Left lung (tissue), 10 donors: ENCODE results near the gene SCRG1. TPM values are rescaled to one million over a fixed set of nuclear protein-coding genes. Genes with fewer than 3 reads are reported as not detected.

ENCODE experiments used
- ATAC-seq: fragments of 200-7000 bp; cut with Tn5 transposase; one replicate; pipeline ENCODE4 v1.9.1; 2020; ENCODE audit warnings: moderate library complexity
- DNase-seq, 4 donors: peaks; one replicate each; pipeline ENCODE4 v3.0.0-alpha.2; 2013 to 2020
- H3K27ac ChIP-seq, 2 donors: fragments of 200-600 bp; sonication (generic) in 1 of 2; one replicate each; pipeline versions ENCODE4 v1.5.0 to v1.8.0; 2020 to 2021
- H3K27me3 ChIP-seq, 2 donors: fragments of 200-600 bp; sonication (generic) in 1 of 2; one replicate each; pipeline versions ENCODE4 v1.5.0 to v1.8.0; 2020 to 2021
- H3K36me3 ChIP-seq, 2 donors: fragments of 200-600 bp; sonication (generic) in 1 of 2; one replicate each; pipeline versions ENCODE4 v1.5.0 to v1.8.0; 2020 to 2021
- H3K4me1 ChIP-seq, 2 donors: fragments of 200-600 bp; one replicate each; pipeline ENCODE4 v1.8.0; 2021
- H3K4me3 ChIP-seq, 2 donors: fragments of 200-600 bp; sonication (generic) in 1 of 2; one replicate each; pipeline versions ENCODE4 v1.5.0 to v1.8.0; 2020 to 2021; ENCODE audit warnings: mild to moderate bottlenecking in 1 of 2
- H3K9me3 ChIP-seq, 2 donors: fragments of 200-600 bp; sonication (generic) in 1 of 2; one replicate each; pipeline versions ENCODE4 v1.5.0 to v1.8.0; 2020 to 2021
- CTCF ChIP-seq, 2 donors: fragments of 200-600 bp; sonication (generic) in 1 of 2; IDR thresholded peaks; one replicate each; pipeline versions ENCODE4 v1.5.0 to v1.8.0; 2021; ENCODE audit warnings: antibody characterized with exemption in 2 of 2
- intact Hi-C, 2 donors: fragments of 100-400 bp; cut with DNase I; formaldehyde crosslinking; loops; one replicate each; pipeline versions ENCODE4 v1.11.2 to v1.14.2; 2022
- polyA plus RNA-seq, 6 donors: library from polyadenylated mRNA; unstranded; fragments of 120-200 nt; gene quantifications; one replicate each; pipeline ENCODE4 v1.2.1, GENCODE V29; 2013; ENCODE audit not compliant: insufficient read length in 6 of 6
- total RNA-seq, 2 donors: library from RNA; stranded (reverse); fragmentation: NEBNext Ultra II Directional; extraction: Animal tissue kit (Norgen Biotek cat#: 25700); gene quantifications; one replicate each; pipeline ENCODE4 v1.2.1, GENCODE V29; 2021
- donor health status: DM: no; HTN: yes; CAD: no.
- donor health status: DM: no; HTN: no; CAD: no.

Gene SCRG1
- total and polyA plus RNA-seq, 8 donors = 0.36 to 0.85 (median 0.56) TPM

- Histone ChIP-seq H3K27ac (no peak overlapping the region), H3K9me3 (no peaks in the 10 kb centered on the region), H3K4me1 (no peaks in the 10 kb centered on the region), H3K36me3 (no peaks in the 10 kb centered on the region), H3K27me3 (no peaks in the 10 kb centered on the region), H3K4me3 (no peak overlapping the region)
- ATAC-seq = no peak
- no peak for DNase-seq
- intact Hi-C loops = no loop called here
- no peak for TF ChIP-seq CTCF (IDR thresholded peaks at IDR 0.05)
These were observed 34.5 kb upstream of the SCRG1 start for GRCh38 chr4:173433447-173433846.

GRCh38 chr4:173432430-173432829 is 33.5 kb upstream of the SCRG1 start:
- Histone ChIP-seq H3K4me1 (no peaks in the 10 kb centered on the region), H3K36me3 (no peaks in the 10 kb centered on the region), H3K9me3 (no peaks in the 10 kb centered on the region), H3K27me3 (no peaks in the 10 kb centered on the region), H3K27ac (no peak overlapping the region), H3K4me3 (no peak overlapping the region)
- intact Hi-C loops = no loop called here
- no peak for DNase-seq
- no peak for TF ChIP-seq CTCF (IDR thresholded peaks at IDR 0.05)
- ATAC-seq = no peak

GRCh38 chr4:173426064-173426463 is 27.1 kb upstream of the SCRG1 start:
- no peak for ATAC-seq
- H3K9me3 ChIP-seq = no peaks in the 10 kb centered on the region
- no peaks in the 10 kb centered on the region for H3K27me3 ChIP-seq
- TF ChIP-seq CTCF (IDR thresholded peaks at IDR 0.05) = no peak
- no peaks in the 10 kb centered on the region for H3K36me3 ChIP-seq
- H3K27ac ChIP-seq = no peak overlapping the region
- DNase-seq = no peak
- H3K4me3 ChIP-seq = no peak overlapping the region
- intact Hi-C loops = loop anchor here in 1 of 2 donors (10.0 kb wide), 1 partner anchor 69 kb away; no protein-coding TSS in a partner anchor
- no peaks in the 10 kb centered on the region for H3K4me1 ChIP-seq

- no peak overlapping the region for H3K4me3 ChIP-seq
- DNase-seq = no peak
- intact Hi-C loops = loop anchor here in 1 of 2 donors (10.0 kb wide), 1 partner anchor 70 kb away; no protein-coding TSS in a partner anchor
- H3K27me3 ChIP-seq = no peaks in the 10 kb centered on the region
- H3K36me3 ChIP-seq = no peaks in the 10 kb centered on the region
- no peak for ATAC-seq
- H3K4me1 ChIP-seq = no peaks in the 10 kb centered on the region
- no peak overlapping the region for H3K27ac ChIP-seq
- TF ChIP-seq CTCF (IDR thresholded peaks at IDR 0.05) = no peak
- no peaks in the 10 kb centered on the region for H3K9me3 ChIP-seq
These were observed 26.2 kb upstream of the SCRG1 start for GRCh38 chr4:173424899-173425805.

GRCh38 chr4:173420801-173421200 is 21.9 kb upstream of the SCRG1 start:
- DNase-seq = no peak
- peaks cover 0 to 22% of the 10 kb centered on the region in 2 donors for H3K4me1 ChIP-seq
- no peak for ATAC-seq
- intact Hi-C loops = loop anchor here in 1 of 2 donors (10.0 kb wide), 1 partner anchor 74 kb away; no protein-coding TSS in a partner anchor
- no peaks in the 10 kb centered on the region for H3K9me3 ChIP-seq
- no peaks in the 10 kb centered on the region for H3K27me3 ChIP-seq
- H3K27ac ChIP-seq = no peak overlapping the region
- TF ChIP-seq CTCF (IDR thresholded peaks at IDR 0.05) = no peak
- H3K4me3 ChIP-seq = no peak overlapping the region
- no peaks in the 10 kb centered on the region for H3K36me3 ChIP-seq
